Measurements from ENCODE around the gene TRPC4.

The TRPC4 gene

GRCh38 chr13:37869756-37870488 is at the start of gene TRPC4:
TRPC4 (minus strand) TSS chr13:37869772; CDS start chr13:37783333, 86,439 bp downstream.
- no peak for DNase-seq (ENCODE audit: extremely low read depth, insufficient read length)
- no peaks in the 10 kb centered on the region for H3K36me3 ChIP-seq (ENCODE audit: control insufficient read depth, insufficient read depth, low read length)
- peak; percentile 17 for TF ChIP-seq CTCF (IDR thresholded peaks at IDR 0.05; ENCODE audit: insufficient read depth, low read length, poor library complexity, severe bottlenecking)
- no peaks in the 10 kb centered on the region for H3K27me3 ChIP-seq (replicated peaks; ENCODE audit: control insufficient read depth, insufficient read depth, low read length)
- no peak within 1 kb of the TSS for H3K4me3 ChIP-seq (replicated peaks; ENCODE audit: low read depth, low read length)

- no peak for TF ChIP-seq CTCF (IDR thresholded peaks at IDR 0.05; ENCODE audit: insufficient read depth, low read length, poor library complexity, severe bottlenecking)
- DNase-seq (ENCODE audit: extremely low read depth, insufficient read length): no peak
- no peaks in the 10 kb centered on the region for H3K36me3 ChIP-seq (ENCODE audit: control insufficient read depth, insufficient read depth, low read length)
- H3K27me3 ChIP-seq (replicated peaks; ENCODE audit: control insufficient read depth, insufficient read depth, low read length): no peaks in the 10 kb centered on the region
- H3K4me3 ChIP-seq (replicated peaks; ENCODE audit: low read depth, low read length): no peak overlapping the region
Measured at GRCh38 chr13:37918751-37919150, 49.2 kb upstream of the TRPC4 start.

GRCh38 chr13:37918116-37918714 is 48.6 kb upstream of the TRPC4 start:
- DNase-seq (ENCODE audit: extremely low read depth, insufficient read length): no peak
- Histone ChIP-seq H3K4me3 (replicated peaks; ENCODE audit: low read depth, low read length) (no peak overlapping the region), H3K36me3 (ENCODE audit: control insufficient read depth, insufficient read depth, low read length) (no peaks in the 10 kb centered on the region), H3K27me3 (replicated peaks; ENCODE audit: control insufficient read depth, insufficient read depth, low read length) (no peaks in the 10 kb centered on the region)
- TF ChIP-seq CTCF (IDR thresholded peaks at IDR 0.05; ENCODE audit: insufficient read depth, low read length, poor library complexity, severe bottlenecking): no peak

GRCh38 chr13:37914781-37915391 is 45.3 kb upstream of the TRPC4 start:
- H3K36me3 ChIP-seq (ENCODE audit: control insufficient read depth, insufficient read depth, low read length): no peaks in the 10 kb centered on the region
- DNase-seq (ENCODE audit: extremely low read depth, insufficient read length): no peak
- H3K27me3 ChIP-seq (replicated peaks; ENCODE audit: control insufficient read depth, insufficient read depth, low read length): no peaks in the 10 kb centered on the region
- H3K4me3 ChIP-seq (replicated peaks; ENCODE audit: low read depth, low read length): no peak overlapping the region
- no peak for TF ChIP-seq CTCF (IDR thresholded peaks at IDR 0.05; ENCODE audit: insufficient read depth, low read length, poor library complexity, severe bottlenecking)

- Histone ChIP-seq H3K4me3 (replicated peaks; ENCODE audit: low read depth, low read length) (no peak overlapping the region), H3K36me3 (ENCODE audit: control insufficient read depth, insufficient read depth, low read length) (no peaks in the 10 kb centered on the region), H3K27me3 (replicated peaks; ENCODE audit: control insufficient read depth, insufficient read depth, low read length) (no peaks in the 10 kb centered on the region)
- DNase-seq (ENCODE audit: extremely low read depth, insufficient read length): no peak
- TF ChIP-seq CTCF (IDR thresholded peaks at IDR 0.05; ENCODE audit: insufficient read depth, low read length, poor library complexity, severe bottlenecking): no peak
Measured at GRCh38 chr13:37910790-37911189, 41.2 kb upstream of the TRPC4 start.
